Endothelial cell of umbilical vein (primary cell): Measurements from ENCODE around the gene SIRPB1. TPM values are rescaled to one million over a fixed set of nuclear protein-coding genes. Genes with fewer than 3 reads are reported as not detected.

ENCODE experiments used
- BruUV-seq: library from RNA; stranded (reverse); fragments of 400-500 nt; replicated peaks from 2 replicates; lab custom pipeline; 2021; lab: Mats Ljungman, UMichigan
- CTCF ChIA-PET: fragments of 300-600, 350-600 bp; sonication (Branson Sonifier 250); formaldehyde crosslinking; loops from one replicate; lab custom pipeline; 2021; ENCODE audit warnings: antibody characterized with exemption, inconsistent platforms; lab: Charles Lee
- POLR2A ChIA-PET: fragments of 300-600, 350-600 bp; sonication (Branson Sonifier 250); formaldehyde crosslinking; loops from one replicate; lab custom pipeline; 2021; ENCODE audit warnings: antibody characterized with exemption, inconsistent platforms; lab: Charles Lee
- DNase-seq: peaks from one replicate; pipeline ENCODE4 v3.0.0-alpha.2; 2011; ENCODE audit warnings: low read depth, low spot score
- FAIRE-seq: peaks from 2 replicates; lab custom pipeline; 2011; peaks lifted over from hg19 to GRCh38; lab: Jason Lieb, UNC
- H2AFZ ChIP-seq: 2 replicates; pipeline ENCODE4 v1.6.0; 2012; ENCODE audit warnings: low read depth, low read length, control low read depth, inconsistent platforms
- H3K27ac ChIP-seq: 2 replicates; pipeline ENCODE4 v1.5.1; 2011; ENCODE audit warnings: low read depth, mild to moderate bottlenecking, control low read depth, low read length, moderate library complexity; ENCODE audit not compliant: insufficient read depth
- H3K27me3 ChIP-seq, 2 experiments: 2 replicates each; pipeline versions ENCODE4 v1.6.0 to v1.6.1; 2011; ENCODE audit warnings: low read length in 2 of 2, mixed read lengths in 1 of 2; ENCODE audit not compliant: control insufficient read depth in 2 of 2, insufficient read depth in 2 of 2
- H3K36me3 ChIP-seq, 2 experiments: 2 replicates in 1 of 2; 3 replicates in 1 of 2; pipeline ENCODE4 v1.5.1; 2011; ENCODE audit warnings: low read length in 2 of 2, mild to moderate bottlenecking in 1 of 2, moderate library complexity in 1 of 2; ENCODE audit not compliant: control insufficient read depth in 2 of 2, insufficient read depth in 2 of 2; ENCODE audit errors: extremely low read depth in 1 of 2
- H3K4me1 ChIP-seq: 3 replicates; pipeline ENCODE4 v1.5.1; 2011; ENCODE audit warnings: mild to moderate bottlenecking, low read length; ENCODE audit not compliant: control insufficient read depth, insufficient read depth; ENCODE audit errors: extremely low read depth
- H3K4me2 ChIP-seq: 2 replicates; pipeline ENCODE4 v1.6.1; 2011; ENCODE audit warnings: low read length, control low read depth, mixed read lengths; ENCODE audit not compliant: insufficient read depth
- H3K4me3 ChIP-seq, 3 experiments: fragments of 200-600 bp in 1 of 3; sonication (generic), shearing (Covaris generic) in 1 of 3; replicated peaks in 1 of 3; 2 replicates each; pipeline ENCODE4 v1.5.1; 2011 to 2016; ENCODE audit warnings: control low read depth in 3 of 3, low read length in 3 of 3, mild to moderate bottlenecking in 2 of 3, inconsistent platforms in 1 of 3, low read depth in 1 of 3, moderate library complexity in 1 of 3; ENCODE audit not compliant: insufficient read depth in 1 of 3
- H3K79me2 ChIP-seq: 2 replicates; pipeline ENCODE4 v1.6.0; 2012; ENCODE audit warnings: low read length, inconsistent platforms; ENCODE audit not compliant: control insufficient read depth, insufficient read depth
- H3K9ac ChIP-seq: replicated peaks from 2 replicates; pipeline ENCODE3; 2011; ENCODE audit warnings: low read length, control low read depth; ENCODE audit not compliant: insufficient read depth; ENCODE audit errors: extremely low read depth
- H3K9me1 ChIP-seq: replicated peaks from 3 replicates; pipeline ENCODE4 v1.6.0; 2011; ENCODE audit warnings: mild to moderate bottlenecking, low read length; ENCODE audit not compliant: control insufficient read depth, insufficient read depth; ENCODE audit errors: extremely low read depth
- H3K9me3 ChIP-seq: replicated peaks from 2 replicates; pipeline ENCODE4 v1.5.1; 2012; ENCODE audit warnings: low read length, inconsistent platforms; ENCODE audit not compliant: control insufficient read depth, insufficient read depth
- H4K20me1 ChIP-seq: replicated peaks from 2 replicates; pipeline ENCODE3; 2011; ENCODE audit warnings: mild to moderate bottlenecking, low read length; ENCODE audit not compliant: control insufficient read depth, insufficient read depth; ENCODE audit errors: extremely low read depth
- EZH2 ChIP-seq: IDR thresholded peaks from 2 replicates; pipeline ENCODE4 v1.6.1; 2012; ENCODE audit warnings: borderline replicate concordance, low read depth, mild to moderate bottlenecking, moderate library complexity, low read length, inconsistent platforms; ENCODE audit not compliant: severe bottlenecking
- FOS ChIP-seq: IDR thresholded peaks from 2 replicates; pipeline ENCODE4 v1.6.1; 2011; ENCODE audit warnings: mild to moderate bottlenecking, low read length, moderate library complexity, borderline replicate concordance; ENCODE audit not compliant: insufficient read depth
- GATA2 ChIP-seq: IDR thresholded peaks from 2 replicates; pipeline ENCODE4 v1.7.0; 2011; ENCODE audit warnings: low read depth, mild to moderate bottlenecking, moderate library complexity, mixed read lengths, low read length; ENCODE audit not compliant: insufficient read length, insufficient read depth
- MYC ChIP-seq: IDR thresholded peaks from one replicate; pipeline ENCODE4 v1.6.1; 2011; ENCODE audit warnings: mild to moderate bottlenecking, low read depth, low read length
- POLR2A ChIP-seq: IDR thresholded peaks from 2 replicates; pipeline ENCODE4 v1.6.1; 2012; ENCODE audit warnings: low read depth, mild to moderate bottlenecking, control low read depth, low read length
- POLR2AphosphoS5 ChIP-seq: IDR thresholded peaks from 2 replicates; pipeline ENCODE4 v1.6.1; 2012; ENCODE audit warnings: low read depth, mild to moderate bottlenecking, control low read depth, low read length, moderate library complexity; ENCODE audit not compliant: insufficient read depth
- dilution Hi-C: fragments of 300-500 bp; cut with MboI; formaldehyde crosslinking; loops from one replicate; pipeline ENCODE4 v1.15.0; 2019; ENCODE audit warnings: low sequenced_read_pairs; ENCODE audit not compliant: extremely low pct_ligation_motif_present
- intact Hi-C: fragments of 100-400 bp; cut with micrococcal nuclease; formaldehyde crosslinking; loops from one replicate; pipeline ENCODE4 v1.10.0; 2022
- polyA plus RNA-seq, 4 experiments: library from polyadenylated mRNA; depleted of rRNA in 3 of 4; stranded (reverse) in 3 of 4; unstranded in 1 of 4; fragments of >200 nt; gene quantifications; 2 replicates each; pipeline versions ENCODE4 v1.2.1 to v1.2.3, GENCODE V29; 2011 to 2012; ENCODE audit warnings: missing spikeins in 1 of 4
- total RNA-seq: library from RNA; stranded (reverse); gene quantifications from 2 replicates; pipeline ENCODE4 v1.2.3, GENCODE V29; 2021
- TF ChIP-seq, protein P1 (sequence below): IDR thresholded peaks from 2 replicates; pipeline ENCODE4 v1.6.1; 2011; ENCODE audit not compliant: insufficient read depth, insufficient read length
- TF ChIP-seq, protein P2 (sequence below), 2 donors: IDR thresholded peaks; 1 replicate in 1 of 2; 2 replicates in 1 of 2; pipeline ENCODE4 v1.5.1; 2011; ENCODE audit warnings: low read length in 2 of 2, mild to moderate bottlenecking in 2 of 2, moderate library complexity in 2 of 2, control low read depth in 1 of 2, inconsistent platforms in 1 of 2, low read depth in 1 of 2; ENCODE audit not compliant: insufficient read depth in 1 of 2; ENCODE audit errors: extremely low read depth in 1 of 2

The SIRPB1 gene
- total and polyA plus RNA-seq, 2 donors (not counting 3 experiments of a cell fraction or from before 2014, with no cell fraction given): 0.10 to 6.5 TPM

GRCh38 chr20:1660246-1660645, 40.4 kb upstream of the SIRPB1 start:
- dilution Hi-C loops: no loop called here
- TF ChIP-seq POLR2A (no peak), FOS (no peak), POLR2AphosphoS5 (no peak), EZH2 (no peak), GATA2 (no peak), MYC (no peak)
- TF ChIP-seq, protein P1, sequence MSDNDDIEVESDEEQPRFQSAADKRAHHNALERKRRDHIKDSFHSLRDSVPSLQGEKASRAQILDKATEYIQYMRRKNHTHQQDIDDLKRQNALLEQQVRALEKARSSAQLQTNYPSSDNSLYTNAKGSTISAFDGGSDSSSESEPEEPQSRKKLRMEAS: no peak
- TF ChIP-seq, protein P2, sequence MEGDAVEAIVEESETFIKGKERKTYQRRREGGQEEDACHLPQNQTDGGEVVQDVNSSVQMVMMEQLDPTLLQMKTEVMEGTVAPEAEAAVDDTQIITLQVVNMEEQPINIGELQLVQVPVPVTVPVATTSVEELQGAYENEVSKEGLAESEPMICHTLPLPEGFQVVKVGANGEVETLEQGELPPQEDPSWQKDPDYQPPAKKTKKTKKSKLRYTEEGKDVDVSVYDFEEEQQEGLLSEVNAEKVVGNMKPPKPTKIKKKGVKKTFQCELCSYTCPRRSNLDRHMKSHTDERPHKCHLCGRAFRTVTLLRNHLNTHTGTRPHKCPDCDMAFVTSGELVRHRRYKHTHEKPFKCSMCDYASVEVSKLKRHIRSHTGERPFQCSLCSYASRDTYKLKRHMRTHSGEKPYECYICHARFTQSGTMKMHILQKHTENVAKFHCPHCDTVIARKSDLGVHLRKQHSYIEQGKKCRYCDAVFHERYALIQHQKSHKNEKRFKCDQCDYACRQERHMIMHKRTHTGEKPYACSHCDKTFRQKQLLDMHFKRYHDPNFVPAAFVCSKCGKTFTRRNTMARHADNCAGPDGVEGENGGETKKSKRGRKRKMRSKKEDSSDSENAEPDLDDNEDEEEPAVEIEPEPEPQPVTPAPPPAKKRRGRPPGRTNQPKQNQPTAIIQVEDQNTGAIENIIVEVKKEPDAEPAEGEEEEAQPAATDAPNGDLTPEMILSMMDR (IDR thresholded peaks at IDR 0.05; ENCODE audit: extremely low read depth in 1 of 2, insufficient read depth in 1 of 2, low read depth in 1 of 2, low read length in 2 of 2): no peak
- CTCF ChIA-PET: no interaction called here

More at GRCh38 chr20:1660246-1660645, 40.4 kb upstream of the SIRPB1 start:
- H3K9ac ChIP-seq: no peak overlapping the region
- no peak overlapping the region for H2AFZ ChIP-seq
- H3K27me3 ChIP-seq: peaks cover 12% of the 10 kb centered on the region in 2 experiments
- H3K9me1 ChIP-seq: no peaks in the 10 kb centered on the region
- no peaks in the 10 kb centered on the region for H3K9me3 ChIP-seq
- H3K4me3 ChIP-seq: no peak overlapping the region
- no peaks in the 10 kb centered on the region for H3K79me2 ChIP-seq
- no peak overlapping the region for H3K4me2 ChIP-seq
- POLR2A ChIA-PET: interaction anchor here (0.6 kb wide), 1 partner anchor 224 kb away, joined by 3 read pairs; no protein-coding TSS in a partner anchor
- BruUV-seq: no TSS peak
- DNase-seq (no peak), FAIRE-seq (no peak)
- no peak overlapping the region for H3K27ac ChIP-seq
- intact Hi-C loops: no loop called here
- H3K4me1 ChIP-seq: no peaks in the 10 kb centered on the region
- no peaks in the 10 kb centered on the region for H4K20me1 ChIP-seq
- no peaks in the 10 kb centered on the region for H3K36me3 ChIP-seq
